ENCODE results near the gene DDIAS.
A peak's percentile ranks its signal among the peaks of the same experiment; 100 is the strongest.
"Not testable (repeated sequence)": the region's sequence is repeated elsewhere in the genome, so short reads cannot be mapped to it uniquely, and the experiment has no call there.

Gene DDIAS

DNA sequence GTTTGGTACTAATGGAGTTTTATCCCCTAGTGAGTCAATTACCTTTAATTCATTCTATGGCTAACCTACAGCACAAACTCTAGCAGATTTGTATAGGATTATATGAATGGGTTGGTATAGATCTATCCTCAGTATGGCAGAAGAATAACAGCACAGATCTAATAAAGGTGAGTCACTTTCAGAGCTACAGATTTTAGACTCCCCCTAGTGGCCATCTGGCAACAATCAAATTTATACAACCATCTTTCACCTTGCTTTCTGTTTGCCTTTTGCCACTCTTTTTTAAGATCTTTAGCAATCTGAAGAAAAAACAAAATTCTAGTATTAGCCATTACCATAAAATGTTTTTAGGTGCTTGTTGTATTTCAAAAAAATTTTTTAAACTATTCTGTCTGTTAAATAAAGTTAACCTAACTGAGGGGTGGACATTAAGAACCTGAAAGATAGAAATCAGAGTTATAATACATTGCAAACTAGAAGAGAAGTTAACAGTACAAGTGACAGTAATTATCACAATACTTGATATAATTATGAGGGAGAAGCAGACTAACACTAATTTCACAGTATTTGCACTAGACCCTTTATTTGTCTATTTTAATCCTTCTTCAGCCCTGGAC is 25.8 kb downstream of the DDIAS start:
- peak; percentile 16 for DNase-seq (ENCODE audit: low read depth)

DNA sequence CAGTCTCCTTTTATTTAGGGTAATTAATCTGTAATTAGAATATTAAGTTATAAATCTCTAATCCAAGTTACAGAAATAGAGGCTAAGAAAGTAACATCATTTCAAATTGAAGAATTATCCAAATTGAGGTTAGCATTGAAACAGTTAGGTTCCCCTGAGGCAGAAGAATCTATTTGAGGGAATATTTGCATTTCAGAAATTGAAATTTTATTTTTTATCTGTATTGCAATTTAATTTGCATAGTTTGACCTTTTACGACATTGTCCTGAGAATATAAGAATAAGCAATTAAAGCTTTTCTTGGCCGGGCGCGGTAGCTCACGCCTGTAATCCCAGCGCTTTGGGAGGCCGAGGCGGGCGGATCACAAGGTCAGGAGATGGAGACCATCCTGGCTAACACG is 27.6 kb downstream of the DDIAS start:
- no peak for DNase-seq (ENCODE audit: low read depth)

DNA sequence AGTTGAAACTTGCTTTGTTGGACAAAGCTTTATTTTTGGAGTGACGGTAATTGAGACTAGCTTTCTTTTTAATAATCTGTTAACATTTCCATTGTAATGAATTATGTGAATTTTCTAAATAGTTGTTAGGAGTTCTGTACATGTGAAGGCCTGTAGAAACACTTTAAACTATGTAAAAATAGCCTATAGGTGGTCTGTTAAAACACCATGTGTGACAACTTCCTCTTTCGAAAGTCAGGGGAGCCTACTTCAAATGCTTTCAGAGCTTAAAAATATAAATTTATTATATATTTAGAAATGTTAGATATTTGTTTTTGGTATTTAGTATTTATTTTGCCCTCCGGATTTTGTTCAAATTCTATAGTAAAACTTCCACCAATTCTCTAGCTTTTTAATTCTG is 28.7 kb downstream of the DDIAS start:
- no peak for DNase-seq (ENCODE audit: low read depth)

DNA sequence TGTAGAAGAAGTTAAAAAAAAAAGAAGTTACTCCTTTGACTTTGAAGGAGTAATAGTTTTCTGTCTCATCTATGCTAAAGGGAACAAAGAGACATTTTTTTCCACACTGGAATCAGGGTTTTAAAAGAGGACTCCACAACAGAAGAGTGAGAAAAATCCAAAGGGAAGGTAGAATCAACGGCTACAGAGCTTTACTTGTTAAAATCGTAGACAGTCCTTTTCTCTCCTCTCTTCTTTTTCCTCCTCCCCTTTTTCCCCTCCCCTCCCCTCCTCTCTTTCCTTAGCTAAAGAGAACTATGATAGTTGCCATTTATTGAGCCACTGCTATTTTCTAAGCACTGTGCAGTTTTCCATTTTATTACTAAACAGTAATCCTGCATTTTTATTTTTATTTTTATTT is 29.2 kb downstream of the DDIAS start:
- no peak for DNase-seq (ENCODE audit: low read depth)

DNA sequence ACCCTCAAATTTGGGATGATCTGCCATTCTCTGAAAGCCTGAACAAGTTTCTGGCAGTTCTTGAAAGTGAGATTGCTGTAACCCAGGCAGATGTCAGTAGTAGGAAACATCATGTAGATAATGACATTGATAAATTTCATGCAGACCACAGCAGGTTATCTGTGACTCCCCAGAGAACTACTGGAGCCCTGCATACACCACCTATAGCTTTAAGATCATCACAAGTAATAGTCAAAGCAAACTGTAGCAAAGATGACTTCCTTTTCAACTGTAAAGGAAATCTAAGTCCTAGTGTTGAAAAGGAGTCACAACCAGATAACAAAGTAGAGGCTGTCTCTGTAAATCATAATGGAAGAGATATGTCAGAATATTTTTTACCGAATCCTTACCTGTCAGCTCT is 31.0 kb downstream of the DDIAS start:
- no peak for DNase-seq (ENCODE audit: low read depth)

DNA sequence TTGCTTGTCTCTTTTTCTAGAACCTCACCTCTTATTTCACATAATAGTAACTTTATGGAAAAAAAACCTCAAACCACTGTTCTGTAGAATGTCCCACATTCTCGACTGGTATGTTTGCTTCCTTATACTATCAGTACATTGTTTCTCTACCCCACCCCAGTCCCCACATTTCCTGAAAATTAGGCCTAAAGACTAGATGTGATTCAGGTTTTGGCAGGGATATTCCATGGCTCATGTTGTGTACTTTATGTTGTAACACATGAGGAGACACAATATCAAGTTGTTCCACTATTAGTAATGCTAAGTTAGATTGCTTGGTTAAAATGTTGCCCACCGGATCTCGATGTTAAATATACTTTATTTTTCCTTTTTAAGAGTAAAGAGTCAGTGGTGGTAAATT is 34.7 kb downstream of the DDIAS start:
- DNase-seq (ENCODE audit: low read depth), result no peak

DNA sequence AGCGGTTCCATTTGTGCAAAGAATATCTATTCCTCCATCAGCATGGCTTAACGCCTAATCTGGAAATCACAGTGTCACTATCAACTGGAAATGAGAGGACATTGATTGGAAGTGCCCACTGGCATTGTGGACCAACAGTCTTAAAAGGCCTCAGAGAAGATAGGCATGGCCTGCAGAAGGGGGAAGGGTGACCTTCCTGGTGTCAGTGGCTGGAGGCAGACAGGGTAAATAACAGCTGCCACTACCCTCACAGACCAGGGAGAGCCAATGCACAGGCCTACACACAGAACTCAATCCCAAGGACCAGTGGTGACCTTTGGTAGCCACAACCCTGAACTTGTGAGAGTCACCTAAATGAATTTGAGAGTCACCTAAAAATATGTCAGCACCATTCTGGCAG is 36.0 kb downstream of the DDIAS start:
- DNase-seq (ENCODE audit: low read depth), result no peak

DNA sequence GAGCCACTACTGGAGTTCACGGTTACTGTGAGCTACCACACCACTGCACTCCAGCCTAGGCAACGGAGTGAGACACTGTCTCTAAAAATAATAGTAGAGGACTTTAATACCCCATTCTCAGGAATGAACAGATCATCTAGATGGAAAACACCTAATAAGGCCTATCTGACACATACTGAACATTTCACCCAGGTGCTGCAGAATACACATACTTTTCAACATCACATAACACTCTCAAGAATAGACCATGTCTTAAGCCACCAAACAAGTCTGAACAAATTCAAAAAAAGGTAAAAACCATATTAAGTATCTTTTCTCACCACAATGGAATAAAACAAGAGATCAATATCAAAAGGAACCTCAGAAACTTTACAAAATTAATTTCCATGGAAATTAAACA is 37.9 kb downstream of the DDIAS start:
- DNase-seq (ENCODE audit: low read depth), result no peak

DNA sequence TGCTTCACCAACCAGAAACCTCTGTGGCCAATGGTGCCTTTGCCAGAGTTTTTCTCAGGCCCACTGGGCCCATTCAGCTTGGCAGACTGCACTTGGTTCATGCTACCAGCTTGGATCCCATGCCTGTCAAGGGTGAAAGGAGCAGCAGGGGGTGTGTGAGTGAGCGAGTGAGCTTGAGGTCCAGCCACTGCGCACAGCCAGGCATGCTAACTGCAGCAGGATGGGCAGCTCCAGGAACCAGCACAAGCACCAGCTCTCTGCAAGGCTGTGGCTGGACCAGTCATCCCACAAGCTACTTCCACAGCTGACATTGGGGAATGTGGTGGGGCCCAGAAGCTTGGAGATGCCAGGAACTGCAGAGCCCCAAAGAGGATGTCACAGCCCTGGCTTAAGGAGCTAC is 40.8 kb downstream of the DDIAS start:
- DNase-seq (ENCODE audit: low read depth), result no peak

DNA sequence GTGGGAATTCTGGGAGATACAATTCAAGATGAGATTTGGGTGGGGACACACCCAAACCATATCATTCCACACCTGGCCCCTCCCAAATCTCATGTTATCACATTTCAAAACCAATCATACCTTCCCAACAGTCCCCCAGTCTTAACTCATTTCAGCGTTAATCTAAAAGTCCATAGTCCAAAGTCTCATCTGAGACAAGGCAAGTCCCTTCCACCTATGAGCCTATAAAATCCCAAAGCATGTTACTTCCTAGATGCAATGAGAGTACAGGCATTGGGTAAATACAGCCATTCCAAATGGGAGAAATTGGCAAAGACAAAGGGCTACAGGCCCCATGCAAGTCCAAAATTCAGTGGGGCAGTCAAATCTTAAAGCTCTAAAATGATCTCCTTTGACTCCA is 41.9 kb downstream of the DDIAS start:
- DNase-seq (ENCODE audit: low read depth), result not testable (repeated sequence)

DNA sequence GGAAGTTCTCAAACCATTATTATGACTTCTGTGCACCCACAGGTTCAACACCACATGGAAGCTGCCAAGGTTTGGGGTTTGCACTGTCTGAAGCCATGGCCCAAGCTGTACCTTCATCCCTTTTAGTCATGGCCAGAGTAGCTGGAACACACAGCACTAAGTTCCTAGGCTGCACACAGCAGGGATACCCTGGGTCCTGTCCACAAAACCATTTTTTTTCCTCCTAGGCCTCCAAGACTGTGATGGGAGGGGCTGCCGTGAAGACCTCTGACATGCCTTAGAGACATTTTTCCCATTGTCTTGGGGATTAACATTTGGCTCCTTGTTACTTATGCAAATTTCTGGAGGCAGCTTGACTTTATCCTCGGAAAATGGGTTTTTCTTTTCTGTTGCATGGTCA is 42.7 kb downstream of the DDIAS start:
- DNase-seq (ENCODE audit: low read depth), result no peak

DNA sequence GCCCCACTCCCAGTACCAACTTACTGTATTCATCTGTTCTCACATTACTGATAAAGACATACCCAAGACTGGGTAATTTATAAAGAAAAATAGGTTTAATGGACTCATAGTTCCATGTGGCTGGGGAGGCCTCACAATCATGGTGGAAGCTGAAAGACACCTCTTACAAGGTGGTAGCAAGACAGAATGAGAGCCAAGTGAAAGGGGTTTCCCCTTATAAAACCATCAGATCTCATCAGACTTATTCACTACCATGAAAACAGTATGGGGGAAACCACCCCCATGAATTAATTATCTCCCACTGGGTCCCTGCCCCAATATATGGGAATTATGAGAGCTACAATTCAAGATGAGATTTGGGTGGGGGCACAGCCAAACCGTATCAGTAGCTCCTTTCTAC is 43.5 kb downstream of the DDIAS start:
- not testable (repeated sequence) for DNase-seq (ENCODE audit: low read depth)

DNA sequence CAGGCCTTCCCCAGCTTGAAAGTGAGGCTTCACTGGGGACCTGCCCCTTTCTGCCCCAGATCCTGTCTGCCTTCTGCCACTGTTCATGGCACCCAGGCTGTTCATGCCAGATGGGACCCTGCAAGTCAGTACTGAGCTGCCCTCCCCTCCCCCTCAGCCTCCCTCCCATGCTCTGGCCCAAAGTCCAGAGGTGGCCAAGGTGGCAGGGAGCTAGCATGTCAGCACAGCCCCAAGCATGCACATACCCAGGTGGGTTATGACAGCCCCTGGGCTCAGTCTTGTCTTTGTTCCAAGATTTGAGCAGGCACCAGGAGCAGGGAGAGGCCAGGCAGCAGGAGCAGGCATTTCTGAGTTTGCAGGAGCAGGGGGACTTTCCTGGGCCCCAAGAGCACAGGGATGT is 44.1 kb downstream of the DDIAS start:
- no peak for DNase-seq (ENCODE audit: low read depth)

DNA sequence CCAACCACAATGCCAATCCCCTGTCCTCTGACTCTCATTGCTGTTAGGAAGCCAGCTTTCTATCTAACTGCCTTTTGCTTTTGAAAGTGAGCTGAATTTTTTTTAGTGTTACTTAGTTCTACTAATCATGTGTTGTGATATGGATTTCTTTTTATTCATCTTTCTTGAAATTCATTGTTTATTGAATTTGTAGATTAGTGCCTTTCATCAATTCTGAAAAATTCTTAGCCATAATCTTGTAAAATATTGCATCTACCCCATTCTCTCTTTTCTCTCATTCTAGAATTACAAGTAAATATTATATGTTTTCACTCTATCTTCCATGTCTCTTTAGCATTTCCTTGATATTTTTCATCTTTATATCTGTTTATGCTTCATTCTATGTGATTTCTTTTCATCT is 47.8 kb downstream of the DDIAS start:
- DNase-seq (ENCODE audit: low read depth), result no peak

DNA sequence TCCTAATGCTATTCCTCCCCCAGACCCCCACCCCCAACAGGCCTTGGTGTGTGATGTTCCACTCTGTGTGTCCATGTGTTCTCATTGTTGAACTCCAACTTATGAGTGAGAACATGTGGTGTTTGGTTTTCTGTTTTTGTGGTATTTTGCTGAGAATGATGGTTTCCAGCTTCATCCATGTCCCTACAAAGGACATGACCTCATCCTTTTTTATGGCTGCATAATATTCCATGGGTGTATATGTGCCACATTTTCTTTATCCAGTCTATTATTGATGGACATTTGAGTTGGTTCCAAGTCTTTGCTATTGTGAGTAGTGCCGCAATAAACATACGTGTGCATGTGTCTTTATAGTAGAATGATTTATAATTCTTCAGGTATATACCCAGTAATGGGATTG is 49.0 kb downstream of the DDIAS start:
- DNase-seq (ENCODE audit: low read depth), result not testable (repeated sequence)

DNA sequence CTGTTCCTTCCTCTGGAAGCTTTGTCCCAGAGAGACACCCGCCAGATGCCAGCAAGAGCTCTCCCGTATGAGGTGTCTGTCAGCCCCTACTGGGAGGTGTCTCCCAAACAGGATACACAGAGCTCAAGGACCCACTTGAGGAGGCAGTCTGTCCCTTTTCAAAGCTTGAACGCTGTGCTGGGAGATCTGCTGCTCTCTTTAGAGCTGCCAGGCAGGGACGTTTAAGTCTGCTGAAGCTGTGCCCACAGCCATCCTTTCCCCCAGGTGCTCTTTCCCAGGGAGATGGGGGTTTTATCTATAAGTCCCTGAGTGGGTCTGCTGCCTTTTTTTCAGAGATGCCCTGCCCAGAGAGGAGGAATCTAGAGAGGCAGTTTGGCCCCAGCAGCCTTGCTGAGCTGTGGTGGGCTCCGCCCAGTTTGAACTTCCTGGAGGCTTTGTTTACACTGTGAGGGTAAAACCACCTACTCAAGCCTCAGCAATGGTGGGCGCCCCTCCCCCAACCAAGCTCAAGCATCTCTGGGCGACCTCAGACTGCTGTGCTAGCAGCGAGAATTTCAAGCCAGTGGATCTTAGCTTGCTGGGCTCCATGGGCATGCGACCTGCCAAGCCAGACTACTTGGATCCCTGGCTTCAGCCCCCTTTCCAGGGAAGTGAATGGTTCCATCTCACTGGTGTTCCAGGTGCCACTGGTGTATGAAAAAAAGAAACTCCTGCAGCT is 54.4 kb downstream of the DDIAS start:
- DNase-seq (ENCODE audit: low read depth), result peak; percentile 25

DNA sequence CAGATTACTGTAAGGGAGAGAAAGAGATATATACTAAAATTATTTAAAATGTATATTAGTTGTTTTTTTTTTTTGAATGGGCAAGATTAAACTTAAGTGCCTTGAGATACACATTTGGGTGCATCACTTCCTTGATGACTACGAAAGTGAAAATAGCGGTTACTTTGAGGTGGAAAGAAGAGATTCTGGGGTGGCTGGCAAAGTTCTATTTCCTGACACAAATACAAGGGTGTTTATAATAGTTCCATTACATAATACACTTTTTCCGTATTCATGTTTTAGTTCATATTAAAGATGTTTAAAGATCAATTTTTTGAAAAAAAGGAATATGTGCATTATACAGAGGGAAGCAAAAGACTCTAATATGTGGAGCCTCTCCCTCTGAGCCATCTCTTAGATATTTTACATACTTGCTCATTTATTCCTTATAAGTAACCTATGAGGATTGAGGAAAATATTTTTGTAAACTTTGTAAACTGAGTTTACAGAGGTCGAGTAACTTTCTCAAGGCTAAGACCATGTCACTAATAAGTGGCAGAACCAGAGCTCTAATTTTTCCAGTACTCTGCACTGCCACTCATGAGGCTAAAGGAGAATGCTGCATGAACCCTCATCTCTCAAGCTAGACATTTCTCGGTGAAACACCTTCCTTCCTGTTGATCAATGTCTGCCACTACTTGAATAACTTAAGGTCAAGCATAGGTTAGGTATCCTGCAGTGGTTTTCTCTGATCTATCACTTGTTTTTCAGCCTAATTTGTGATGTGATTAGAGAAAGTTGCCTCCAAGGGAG is 58.6 kb downstream of the DDIAS start:
- peak; percentile 33 for DNase-seq (ENCODE audit: low read depth)

DNA sequence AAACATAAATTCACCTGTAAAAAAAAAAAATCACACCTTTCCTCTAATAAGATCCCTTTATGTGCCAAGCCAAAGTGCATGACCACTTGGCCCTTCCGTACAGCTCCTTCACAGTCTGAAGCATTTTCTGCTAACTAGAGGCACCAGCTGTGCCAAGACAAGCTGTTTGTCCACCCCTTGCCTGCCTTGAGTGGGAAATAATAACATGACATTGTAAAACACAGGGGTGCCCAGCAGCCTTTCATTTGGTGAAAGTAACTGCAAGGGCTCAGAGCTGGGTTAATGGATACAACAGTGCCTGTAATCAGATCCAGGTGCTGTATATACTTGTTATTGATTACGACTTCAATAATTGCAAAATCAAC is 59.2 kb downstream of the DDIAS start:
- DNase-seq (ENCODE audit: low read depth), result no peak

DNA sequence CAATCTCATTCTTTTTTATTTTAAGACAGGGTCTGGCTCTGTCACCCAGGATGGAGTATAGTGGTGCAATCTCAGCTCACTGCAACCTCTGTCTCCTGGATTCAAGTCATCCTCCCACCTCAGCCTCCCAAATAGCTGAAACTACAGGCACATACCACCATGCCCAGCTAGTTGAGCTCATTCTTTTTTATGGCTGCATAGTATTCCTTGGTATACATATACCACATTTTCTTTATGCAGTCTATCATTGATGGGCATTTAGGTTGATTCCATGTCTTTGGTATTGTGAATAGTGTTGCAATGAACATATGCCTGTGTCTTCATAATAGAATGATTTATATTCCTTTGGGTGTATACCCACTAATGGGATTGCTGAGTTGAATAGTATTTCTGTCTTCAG is 60.5 kb downstream of the DDIAS start:
- DNase-seq (ENCODE audit: low read depth), result not testable (repeated sequence)

DNA sequence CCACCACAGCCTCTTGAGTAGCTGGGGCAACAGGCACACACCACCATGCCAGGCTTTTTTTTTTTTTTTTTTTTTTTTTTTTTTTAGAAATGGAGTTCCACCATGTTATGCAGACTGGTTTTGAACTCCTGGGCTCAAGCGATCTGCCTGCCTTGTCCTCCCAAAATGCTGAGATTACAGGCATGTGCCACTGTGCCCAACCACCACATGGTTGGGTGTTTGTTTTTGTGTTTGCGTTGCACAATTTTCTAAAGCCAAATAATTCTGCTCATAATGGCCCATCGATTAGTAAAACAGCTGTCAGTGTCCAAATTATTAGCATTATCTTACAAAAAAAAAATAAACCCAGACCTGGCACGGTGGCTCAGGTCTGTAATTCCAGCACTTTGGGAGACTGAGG is 65.8 kb downstream of the DDIAS start:
- DNase-seq (ENCODE audit: low read depth), result no peak

DNA sequence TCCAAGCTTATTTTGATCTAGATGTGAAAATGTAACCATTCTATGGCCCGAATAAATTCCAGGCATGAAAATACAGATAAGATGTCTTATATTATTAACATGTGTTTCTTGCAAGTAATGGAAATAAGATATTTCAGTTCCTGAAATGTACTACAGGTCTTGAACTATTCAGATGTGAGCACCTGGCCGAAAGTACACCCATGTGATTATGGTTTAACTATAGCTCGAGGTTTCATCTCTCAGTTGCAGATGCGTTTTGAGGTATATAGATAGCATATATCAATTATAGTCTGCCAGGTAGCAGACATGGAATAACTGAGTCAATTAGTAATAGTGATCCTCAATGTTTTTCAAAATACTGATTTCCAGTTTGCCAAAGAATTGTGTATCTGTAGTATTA is 68.3 kb downstream of the DDIAS start:
- DNase-seq (ENCODE audit: low read depth), result no peak

DNA sequence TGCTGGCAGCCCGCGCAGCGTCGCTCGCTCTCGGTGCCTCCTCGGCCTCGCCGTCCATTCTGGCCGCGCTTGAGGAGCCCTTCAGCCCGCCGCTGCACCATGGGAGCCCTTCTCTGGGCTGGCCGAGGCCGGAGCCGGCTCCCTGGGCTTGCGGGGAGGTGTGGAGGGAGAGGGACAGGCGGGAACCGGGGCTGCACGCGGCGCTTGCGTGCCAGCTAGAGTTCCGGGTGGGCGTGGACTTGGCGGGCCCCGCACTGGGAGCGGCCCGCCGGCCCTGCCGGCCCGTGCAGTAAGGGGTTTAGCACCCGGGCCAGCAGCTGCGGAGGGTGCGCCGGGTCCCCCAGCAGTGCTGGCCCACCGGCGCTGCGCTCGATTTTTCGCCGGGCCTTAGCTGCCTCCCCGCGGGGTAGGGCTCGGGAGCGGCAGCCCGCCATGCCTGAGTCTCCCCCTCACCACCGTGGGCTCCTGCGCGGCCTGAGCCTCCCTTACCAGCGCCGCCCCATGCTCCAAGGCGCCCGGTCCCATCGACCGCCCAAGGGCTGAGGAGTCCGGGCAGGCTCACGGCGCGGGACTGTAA is 69.1 kb downstream of the DDIAS start:
- not testable (repeated sequence) for DNase-seq (ENCODE audit: low read depth)

DNA sequence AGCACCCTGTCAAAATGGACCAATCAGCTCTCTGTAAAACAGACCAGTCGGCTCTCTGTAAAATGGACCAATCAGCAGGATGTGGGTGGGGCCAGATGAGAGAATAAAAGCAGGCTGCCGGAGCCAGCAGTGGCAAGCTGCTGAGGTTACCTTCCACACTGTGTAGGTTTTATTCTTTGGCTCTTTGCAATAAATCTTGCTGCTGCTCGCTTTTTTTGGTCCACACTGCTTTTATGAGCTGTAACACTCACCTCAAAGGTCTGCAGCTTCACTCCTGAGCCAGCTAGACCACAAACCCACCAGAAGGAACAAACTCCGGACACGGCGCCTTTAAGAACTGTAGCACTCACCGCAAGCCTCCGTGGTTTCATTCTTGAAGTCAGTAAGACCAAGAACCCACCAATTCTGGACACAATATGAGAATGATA is 70.0 kb downstream of the DDIAS start:
- not testable (repeated sequence) for DNase-seq (ENCODE audit: low read depth)

Measured in stimulated activated CD4-positive, alpha-beta T cell treated with anti-CD3 and anti-CD28 coated beads, Interleukin-2, amount 100 ng/mL, for 4 hours (primary cell).